GM19372 (cell line): ENCODE data around the gene C16orf54.
"Not testable (repeated sequence)": the region's sequence is repeated elsewhere in the genome, so short reads cannot be mapped to it uniquely, and the experiment has no call there.

Experiments used
- ATAC-seq: cut with Tn5 transposase; IDR thresholded peaks from one replicate; pipeline ENCODE4 v1.9.1; 2021; ENCODE audit warnings: mild to moderate bottlenecking, low read depth, moderate library complexity; ENCODE audit not compliant: unreplicated experiment

C16orf54 gene

DNA sequence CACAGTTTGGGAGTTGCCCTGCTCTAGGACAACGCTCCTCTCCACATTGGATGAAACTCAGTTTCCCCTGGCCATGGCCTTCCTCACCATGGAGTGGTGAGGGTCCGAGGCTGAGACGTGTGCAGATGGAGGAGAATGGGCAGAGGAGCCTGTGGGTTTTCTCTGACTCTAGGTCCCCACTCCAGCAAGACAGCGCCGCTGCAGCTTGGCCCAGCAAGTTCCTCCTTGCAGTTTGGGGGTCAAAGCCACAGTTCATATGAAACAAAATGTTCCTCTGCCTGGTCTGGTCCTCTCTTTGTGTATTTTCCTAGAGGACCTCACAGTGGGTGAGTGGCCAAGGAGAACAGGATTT lies 2.3 kb downstream of the C16orf54 start:
- no peak for ATAC-seq

- no peak for ATAC-seq
Observed at GRCh38 chr16:29742683-29743275, 3.0 kb downstream of the C16orf54 start.

- ATAC-seq, result not testable (repeated sequence)
Observed at GRCh38 chr16:29740630-29741015, 5.2 kb downstream of the C16orf54 start.

DNA sequence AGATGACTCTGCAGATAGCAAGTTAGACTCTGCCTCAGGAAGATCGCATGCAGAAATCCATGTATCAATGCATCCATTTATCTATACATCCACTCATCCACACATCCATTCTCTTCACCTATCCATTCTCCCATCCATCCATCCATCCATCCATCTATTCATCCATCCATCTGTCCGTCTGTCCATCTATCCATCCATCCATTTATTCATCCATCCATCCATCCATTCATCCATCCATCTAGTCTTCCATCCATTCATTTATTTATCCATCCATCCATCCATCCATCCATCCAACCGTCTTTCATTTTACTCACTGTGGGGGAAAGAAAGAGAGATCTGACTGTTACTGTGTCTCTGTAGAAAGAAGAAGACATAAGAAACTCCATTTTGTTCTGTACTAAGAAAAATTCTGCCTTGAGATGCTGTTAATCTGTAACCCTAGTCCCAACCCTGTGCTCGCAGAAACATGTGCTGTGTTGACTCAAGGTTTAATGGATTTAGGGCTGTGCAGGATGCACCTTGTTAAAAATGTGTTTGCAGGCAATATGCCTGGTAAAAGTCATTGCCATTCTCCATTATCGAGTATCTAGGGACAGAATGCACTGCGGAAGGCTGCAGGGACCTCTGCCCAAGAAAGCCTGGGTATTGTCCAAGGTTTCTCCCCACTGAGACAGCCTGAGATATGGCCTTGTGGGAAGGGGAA lies 5.7 kb downstream of the C16orf54 start:
- ATAC-seq, result not testable (repeated sequence)

- no peak for ATAC-seq
Observed at GRCh38 chr16:29738514-29738913, 7.3 kb downstream of the C16orf54 start.

GRCh38 chr16:29737713-29738112 lies 8.1 kb downstream of the C16orf54 start:
- ATAC-seq, result no peak

DNA sequence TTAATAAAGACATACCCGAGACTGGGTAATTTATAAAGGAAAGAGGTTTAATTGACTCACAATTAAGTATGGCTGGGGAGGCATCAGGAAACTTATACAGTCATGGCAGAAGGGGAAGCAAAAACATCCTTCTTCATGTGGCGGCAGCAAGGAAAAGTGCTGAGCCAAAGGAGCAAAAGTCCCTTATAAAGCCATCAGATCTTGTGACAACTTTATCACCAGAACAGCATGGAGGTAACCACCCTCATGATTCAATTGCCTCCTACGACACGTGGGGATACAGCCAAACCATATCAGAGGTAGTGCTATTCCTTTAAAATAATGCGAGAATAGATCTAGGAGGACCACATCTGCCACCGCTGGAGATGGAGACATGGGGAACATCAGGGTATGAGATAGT lies 9.0 kb downstream of the C16orf54 start:
- ATAC-seq, result no peak

DNA sequence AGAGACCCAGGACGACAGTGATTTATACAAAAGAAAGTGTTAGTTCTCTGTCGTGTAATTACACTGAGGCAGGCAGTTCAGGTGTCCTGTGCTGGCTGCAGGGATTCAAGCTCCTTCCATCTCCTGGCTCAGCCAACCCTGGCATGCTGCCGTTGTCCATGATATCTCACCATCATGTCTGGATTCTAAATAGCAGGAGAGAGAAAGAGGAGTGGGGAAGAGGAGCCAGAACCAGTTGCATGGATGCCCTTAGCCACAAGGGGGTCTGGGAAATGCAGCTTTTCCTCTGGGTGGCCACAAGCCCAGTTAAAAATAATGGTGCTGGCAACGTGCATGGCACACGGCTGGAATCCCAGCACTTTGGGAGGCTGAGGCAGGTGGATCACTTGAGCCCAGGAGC lies 9.7 kb downstream of the C16orf54 start:
- ATAC-seq, result no peak

DNA sequence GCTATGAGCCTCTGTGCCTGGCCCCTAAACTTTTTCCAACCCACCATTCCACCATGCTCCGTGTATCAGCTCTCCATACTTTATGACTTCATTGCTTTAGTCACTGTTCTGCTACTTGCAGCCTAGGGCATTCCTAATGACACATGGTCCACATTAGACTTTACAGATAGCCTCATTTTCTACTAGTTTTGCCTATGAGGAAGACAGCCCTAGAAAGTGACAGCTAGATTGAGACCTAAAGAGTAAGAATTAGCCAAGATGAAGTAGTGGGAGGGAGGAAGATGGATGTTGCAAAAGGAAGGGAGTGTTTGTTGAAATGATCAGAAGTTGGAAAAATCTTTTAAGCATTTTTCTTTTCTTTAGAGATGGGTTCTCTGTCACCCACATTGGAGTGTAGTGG lies 11.0 kb downstream of the C16orf54 start:
- no peak for ATAC-seq

GRCh38 chr16:29731768-29732601 lies 13.8 kb downstream of the C16orf54 start:
- ATAC-seq, result not testable (repeated sequence)

- no peak for ATAC-seq
Observed at GRCh38 chr16:29730649-29731048, 15.1 kb downstream of the C16orf54 start.

- ATAC-seq, result no peak
Observed at GRCh38 chr16:29729116-29729521, 16.7 kb downstream of the C16orf54 start.

GRCh38 chr16:29727452-29727851 lies 18.3 kb downstream of the C16orf54 start:
- no peak for ATAC-seq

DNA sequence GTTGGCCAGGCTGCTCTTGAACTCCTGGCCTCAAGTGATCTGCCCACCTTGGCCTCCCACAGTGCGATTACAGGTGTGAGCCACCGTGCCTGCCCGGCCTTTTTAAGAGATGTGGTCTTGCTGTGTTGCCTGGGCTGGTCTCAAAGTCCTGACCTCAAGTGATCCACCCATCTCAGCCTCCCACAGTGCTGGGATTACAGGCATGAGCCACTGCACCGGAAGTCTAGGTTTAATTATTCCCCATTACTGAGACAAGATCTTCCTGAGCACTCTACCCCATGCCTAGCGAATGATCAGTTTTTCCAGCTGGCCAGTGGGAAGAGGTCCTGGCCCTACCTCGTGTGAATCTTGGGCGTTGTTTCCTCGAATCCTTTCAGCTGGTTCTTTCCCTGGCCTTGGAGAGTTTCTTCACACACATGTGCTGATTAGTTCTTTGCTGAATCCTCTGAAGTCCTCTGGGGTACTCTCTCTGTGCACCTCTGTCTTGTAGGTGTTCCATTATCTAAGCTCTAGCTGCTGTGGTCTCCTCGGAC lies 18.9 kb downstream of the C16orf54 start:
- no peak for ATAC-seq

GRCh38 chr16:29721167-29721879 lies 24.5 kb downstream of the C16orf54 start:
- not testable (repeated sequence) for ATAC-seq

DNA sequence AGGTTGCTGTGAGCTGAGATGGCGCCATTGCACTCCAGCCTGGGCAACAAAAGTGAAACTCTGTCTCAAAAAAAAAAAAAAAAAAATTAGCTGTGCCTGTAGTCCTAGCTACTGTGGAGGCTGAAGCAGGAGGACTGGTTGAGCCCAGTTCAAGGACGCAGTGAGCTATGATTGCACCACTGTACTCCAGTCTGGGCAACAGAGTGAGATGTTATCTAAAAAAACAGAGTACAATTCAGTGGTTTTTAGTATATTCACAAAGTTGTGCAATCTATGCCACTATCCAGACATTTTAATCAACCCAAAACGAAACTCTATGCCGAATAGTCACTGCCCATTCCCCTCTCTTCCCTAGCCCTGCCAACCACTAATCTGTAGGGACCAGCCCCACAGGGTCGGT lies 25.1 kb downstream of the C16orf54 start:
- no peak for ATAC-seq

GRCh38 chr16:29719063-29719462 lies 26.7 kb downstream of the C16orf54 start:
- ATAC-seq, result no peak

DNA sequence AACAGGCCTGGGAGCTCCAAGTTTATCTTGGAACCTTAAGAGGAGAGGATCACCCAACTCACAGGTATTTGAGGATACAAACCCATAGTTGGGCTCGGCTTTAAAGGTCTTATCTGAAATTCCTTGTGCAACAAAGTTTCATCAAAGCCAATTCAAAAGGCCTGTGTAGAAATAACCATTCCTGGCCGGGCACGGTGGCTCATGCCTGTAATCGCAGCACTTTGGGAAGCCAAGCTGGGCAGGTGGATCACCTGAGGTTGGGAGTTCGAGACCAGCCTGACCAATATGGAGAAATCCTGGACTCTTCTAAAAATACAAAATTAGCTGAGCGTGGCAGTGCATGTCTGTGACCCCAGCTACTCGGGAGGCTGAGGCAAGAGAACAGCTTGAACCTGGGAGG lies 28.7 kb downstream of the C16orf54 start:
- ATAC-seq, result no peak

DNA sequence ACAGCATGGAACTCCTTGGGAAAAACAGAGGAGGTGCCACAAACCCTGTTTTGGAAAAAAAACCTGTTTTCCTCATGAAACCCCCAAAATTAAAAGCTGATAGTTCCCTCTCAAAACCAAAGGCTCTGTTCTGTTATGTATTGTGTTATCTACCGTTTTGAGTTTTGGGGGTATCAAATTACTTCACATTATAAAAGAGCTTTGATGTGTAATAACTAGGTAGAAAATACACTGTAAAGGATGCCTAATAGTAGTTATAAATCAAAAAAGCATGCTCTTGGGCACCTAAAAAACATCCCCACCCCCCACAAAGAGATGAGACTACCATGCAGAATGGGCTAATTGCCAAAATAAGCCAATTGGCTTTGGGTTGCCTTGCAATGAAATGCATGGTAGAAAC lies 30.8 kb downstream of the C16orf54 start:
- ATAC-seq, result no peak

GRCh38 chr16:29714396-29714795 lies 31.4 kb downstream of the C16orf54 start:
- no peak for ATAC-seq

DNA sequence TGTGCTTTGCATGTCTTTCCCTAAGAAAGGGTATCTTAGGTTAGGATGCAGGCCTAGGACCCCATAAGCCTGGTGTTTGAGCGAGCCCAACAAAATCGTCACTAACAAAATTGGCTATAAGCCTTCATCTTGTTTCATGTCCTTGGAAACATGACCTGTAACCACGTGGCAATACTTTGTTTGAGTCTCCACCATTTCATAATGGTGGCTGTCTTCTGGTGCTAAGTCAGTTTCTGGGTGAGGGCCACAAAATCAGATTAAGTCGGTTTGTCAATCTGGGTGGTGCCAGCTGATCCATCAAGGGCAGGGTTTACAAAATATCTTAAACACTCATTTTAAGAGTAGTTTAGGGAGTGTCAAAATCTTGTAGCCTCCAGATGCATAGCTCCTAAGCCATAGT lies 33.0 kb downstream of the C16orf54 start:
- ATAC-seq, result no peak
